HG03354 (cell line): ENCODE measurements around the gene NOP56.

ENCODE experiments used
- ATAC-seq: cut with Tn5 transposase; IDR thresholded peaks from one replicate; pipeline ENCODE4 v1.9.1; 2021; ENCODE audit warnings: mild to moderate bottlenecking; ENCODE audit not compliant: unreplicated experiment, poor library complexity, severe bottlenecking

Gene NOP56

DNA sequence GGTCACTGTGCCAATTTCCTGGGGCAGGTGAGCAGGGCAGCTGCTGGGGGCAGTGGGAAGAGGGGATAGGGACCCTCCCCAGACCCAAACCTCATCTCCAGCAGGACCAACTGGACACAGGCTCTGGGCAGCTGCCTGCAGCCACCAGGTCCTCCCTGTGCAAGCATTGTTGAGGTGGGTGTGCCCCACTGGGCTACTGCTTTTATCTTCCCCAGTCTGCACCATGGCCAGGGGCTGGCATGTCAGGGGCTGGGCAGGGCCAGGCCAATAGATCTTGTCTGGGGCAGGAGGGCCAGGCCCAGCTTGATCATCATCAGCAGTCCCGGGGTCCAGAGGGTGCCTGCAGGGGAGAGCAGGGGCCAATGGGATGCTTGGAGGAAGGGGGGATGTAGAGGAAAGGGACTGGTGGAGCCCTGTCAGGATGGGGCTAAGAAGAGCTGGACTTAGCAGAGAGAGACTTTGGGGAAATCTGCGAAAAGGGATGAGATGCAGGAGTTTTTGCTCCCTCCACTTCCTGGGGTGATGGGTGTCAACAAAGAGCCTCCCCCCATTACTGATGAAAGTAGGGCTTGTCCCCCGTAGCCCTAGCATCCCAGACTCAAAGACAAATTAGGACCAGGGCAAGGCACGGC lies 45.9 kb downstream of the NOP56 start:
- ATAC-seq = no peak

DNA sequence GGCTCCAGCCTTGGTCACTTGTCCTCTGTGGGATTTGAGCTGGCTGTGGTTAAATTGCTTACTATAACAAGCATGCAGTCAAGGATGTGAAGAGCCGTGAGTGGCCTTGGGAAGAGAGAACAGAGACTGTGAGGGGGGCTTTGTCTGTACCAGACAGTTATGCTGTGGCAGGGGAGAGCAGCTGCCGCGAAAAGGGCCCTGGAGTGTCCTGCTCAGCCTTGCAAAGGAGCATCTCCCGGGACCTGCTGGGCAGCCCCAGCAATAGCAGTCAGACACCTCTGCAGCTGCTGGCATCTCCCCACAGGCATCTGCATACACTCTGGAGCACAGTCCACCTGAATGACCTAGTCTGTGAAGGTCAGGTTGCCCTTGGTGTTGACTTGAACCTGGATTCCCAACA lies 46.5 kb downstream of the NOP56 start:
- ATAC-seq = no peak

DNA sequence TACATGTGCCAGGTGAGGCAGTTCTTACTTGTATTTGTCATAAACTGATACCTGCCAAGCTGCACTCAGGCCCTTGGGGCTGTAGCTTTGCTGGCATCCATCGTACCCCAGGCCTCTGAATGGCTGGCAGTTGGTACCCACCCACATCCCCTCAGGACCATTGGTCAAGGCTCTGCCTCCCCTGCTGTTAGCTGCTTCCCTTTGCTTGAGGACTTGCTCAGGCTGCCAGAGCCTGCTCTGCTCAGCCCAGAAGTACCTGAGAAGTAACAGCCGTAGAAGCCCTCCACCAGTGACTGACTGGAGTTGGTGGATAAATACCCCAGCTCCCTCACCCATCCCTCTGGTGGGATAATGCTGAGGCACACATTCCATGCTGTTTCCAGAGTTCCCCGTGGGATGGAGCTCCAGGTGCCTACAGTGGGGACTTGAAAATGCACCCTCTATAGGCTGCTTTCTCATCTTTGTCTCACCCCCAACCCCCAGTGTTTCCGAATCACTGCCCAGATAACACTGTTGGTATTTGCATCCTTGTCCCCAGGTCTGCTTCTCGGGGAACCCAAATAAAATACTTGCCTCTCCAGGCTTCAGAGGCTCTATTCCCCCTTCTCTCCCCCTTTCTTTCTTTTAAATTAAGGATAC lies 47.5 kb downstream of the NOP56 start:
- ATAC-seq = no peak

DNA sequence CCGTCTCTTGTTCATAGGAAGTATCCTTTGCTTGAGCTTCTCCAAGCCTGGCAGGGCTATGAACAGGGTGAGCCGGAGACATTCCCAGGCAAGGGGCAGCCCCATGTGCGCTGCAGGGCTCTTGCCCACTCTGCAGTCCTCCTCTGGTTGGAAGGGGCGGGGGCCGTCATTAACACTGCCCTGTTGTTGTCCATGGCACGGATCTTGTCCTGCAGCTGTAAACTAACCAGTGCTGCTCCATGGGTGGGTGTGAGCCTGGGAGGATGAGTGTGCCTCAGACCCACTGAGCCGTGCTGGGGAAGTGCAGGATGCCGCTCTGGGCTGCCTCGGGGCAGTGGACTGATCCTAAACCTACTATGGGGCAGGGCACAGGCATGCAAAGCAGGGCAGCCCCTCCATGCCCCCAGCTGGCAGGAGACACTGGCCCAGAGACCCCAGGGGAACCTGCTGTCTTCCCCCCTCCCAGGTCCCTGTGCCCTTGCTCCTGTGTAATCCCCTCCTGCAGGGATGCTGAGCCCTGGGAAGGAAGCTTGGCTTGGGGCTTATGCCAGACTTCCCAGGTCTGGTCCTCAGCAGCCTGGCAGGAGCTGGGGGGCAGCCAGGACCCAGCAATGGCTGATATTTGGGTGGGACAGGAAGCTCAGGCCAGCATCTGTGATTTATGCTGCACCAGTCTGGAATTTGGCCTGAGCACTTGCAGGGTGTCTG lies 48.6 kb downstream of the NOP56 start:
- ATAC-seq = no peak

DNA sequence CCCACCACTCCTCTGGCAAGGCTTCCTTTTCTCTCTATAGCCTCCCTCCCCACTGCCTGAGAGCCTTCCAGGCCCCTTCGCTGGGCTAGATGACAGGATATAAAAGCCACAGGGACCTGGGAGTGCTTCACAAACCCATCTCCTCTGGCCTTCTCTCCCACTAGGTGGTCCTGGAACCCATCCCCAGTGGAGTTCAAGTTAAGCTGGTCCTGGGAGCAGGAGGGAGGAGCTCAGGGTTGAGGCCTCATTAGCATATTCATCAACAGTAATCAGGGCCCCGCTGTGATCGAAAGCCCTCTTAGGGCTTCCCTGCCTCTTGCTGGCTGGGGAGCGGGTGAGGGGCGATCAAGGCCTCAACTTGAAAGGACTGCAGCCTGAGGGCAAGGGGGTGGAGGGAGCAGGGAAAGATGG lies 49.2 kb downstream of the NOP56 start:
- no peak for ATAC-seq

DNA sequence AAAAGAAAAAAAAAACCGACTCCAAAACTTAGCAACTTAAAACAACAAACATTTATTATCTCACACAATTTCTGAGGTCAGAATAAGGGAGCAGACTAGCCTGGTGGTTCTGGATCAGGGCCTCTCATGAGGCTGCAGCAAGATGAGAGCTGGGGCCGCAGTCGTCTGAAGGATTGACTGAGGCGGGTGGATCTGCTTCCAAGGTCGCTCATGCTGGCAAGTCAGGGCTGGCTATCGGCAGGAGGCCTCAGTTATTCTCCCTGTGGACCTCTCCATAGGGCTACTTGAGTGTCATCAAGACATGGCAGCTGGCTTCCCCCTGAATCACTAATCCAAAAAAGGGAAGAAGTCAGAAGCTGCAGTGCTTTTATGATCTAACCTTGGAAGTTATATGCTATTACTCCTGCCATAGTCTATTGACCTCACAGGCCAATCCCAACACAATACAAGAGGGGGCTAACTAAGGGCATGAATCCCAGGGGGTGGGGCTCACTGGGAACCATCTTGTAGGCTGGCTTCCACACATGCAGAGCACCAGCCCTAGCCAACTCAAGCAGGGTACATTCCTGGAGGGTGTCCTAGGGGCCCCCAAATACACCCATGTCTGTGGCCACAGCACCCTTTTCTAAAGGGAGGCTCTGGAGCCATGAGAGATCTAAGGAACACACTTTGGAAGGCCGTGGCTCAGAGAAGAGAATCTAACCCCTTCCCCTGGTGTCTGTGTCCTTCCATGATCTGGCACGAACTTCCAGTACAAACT lies 51.5 kb downstream of the NOP56 start:
- ATAC-seq = no peak

DNA sequence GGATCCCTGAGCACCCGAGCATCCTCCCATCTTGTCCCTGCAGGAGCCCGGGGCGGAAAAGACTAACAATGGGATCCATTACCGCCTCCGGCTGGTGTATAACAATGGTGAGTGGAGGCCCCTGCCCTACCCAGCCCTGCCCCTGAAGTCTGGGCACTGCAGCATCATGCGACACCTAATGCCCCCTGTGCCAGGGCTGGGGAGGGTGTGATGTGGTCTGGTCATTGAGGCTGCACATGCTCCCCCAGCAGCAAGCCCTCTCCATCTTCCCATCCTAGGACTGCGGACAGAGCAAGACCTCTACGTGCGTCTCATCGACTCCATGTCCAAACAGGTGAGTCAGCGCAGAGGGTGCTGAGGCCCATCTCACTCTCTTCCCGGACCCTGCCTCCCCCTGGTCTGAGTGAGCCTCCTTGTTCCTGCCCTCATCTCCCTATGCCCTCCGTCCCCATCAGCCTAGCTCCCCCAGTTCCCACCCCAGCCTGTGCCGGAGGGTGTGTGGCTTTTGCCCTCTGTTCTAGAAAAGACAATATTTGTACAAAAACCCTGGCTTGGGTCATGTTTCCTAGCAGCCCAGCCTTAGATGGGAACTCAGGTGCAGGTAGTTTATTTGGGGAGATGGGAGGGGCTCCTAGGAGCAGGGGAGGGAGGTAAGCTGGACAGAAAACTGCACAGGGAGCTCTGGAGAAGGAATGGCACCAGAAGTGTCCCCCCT lies 53.7 kb downstream of the NOP56 start:
- no peak for ATAC-seq

DNA sequence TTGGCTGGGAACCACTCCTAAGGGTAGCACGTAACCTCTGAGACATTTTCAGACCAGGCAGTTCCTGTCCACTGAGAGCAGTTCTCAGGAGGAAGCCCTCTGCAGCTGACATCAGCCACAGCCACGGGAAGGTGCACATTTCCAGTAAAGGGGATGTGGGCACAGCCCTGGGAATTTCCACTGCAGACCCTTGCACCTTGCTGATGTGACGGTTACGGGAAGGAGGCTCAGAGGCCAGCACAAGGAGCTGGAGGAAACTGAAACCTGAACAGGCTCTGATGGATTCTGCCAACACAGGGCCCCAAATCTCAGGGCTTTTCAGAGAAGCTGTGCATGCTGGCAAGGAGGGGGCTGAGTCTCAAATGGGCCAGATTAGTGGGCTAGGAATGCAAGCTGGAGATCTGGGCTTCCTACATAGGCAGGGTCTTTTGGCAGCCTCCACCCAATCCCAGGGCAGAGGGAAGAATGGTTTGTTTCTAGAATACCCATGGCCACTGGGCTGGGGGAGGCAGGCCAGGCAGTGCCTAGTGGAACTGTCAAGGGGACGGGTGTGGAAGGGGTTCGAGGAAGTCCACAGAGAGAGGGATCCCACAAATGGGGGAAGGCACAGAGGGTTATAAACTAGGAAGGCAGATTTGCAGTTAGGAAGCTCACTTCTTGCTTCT lies 54.4 kb downstream of the NOP56 start:
- no peak for ATAC-seq

DNA sequence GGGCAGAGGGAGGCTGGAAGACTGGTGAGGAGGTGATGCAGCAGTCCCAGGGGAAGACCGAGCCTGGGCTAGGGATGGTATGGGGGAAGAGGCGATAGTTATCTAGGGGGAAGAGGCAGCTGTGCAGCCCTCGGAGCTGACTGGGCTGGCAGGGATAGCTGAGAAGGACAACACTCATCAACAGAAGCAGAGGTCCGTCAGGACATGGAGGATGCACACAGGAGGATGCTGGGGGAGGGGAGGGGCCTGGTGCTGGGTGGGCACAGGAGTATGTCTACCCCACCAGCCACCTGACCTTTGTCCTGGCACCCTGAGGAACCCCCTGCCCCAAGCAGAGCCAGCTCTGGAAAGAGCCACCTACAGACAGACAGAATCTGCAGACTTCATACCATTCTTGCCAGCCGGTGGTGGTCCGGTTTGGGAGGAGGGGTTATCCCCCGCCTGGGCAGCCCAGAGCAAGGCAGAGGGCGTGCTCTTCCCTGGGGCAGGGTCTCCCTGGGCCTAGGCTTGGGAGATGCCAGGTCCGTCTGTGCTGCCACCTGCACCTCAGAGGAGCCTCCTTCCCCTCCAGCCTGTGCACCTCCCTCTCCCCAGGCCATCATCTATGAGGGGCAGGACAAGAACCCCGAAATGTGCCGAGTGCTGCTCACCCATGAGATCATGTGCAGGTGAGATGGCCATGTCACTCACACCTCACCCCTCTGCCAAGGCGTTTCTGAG lies 55.1 kb downstream of the NOP56 start:
- ATAC-seq = no peak
